Measurements from ENCODE around the gene KRT77.
A peak's percentile ranks its signal among the peaks of the same experiment; 100 is the strongest.

Gene KRT77

GRCh38 chr12:52691076-52691840, 12.1 kb downstream of the KRT77 start:
- peak; percentile 10 for DNase-seq

GRCh38 chr12:52690351-52691075, 12.8 kb downstream of the KRT77 start:
- no peak for DNase-seq

GRCh38 chr12:52689936-52690335, 13.4 kb downstream of the KRT77 start:
- no peak for DNase-seq

- DNase-seq, result no peak
Observed at GRCh38 chr12:52689239-52689638, 14.1 kb downstream of the KRT77 start.

- no peak for DNase-seq
Observed at GRCh38 chr12:52688481-52688880, 14.8 kb downstream of the KRT77 start.

- no peak for DNase-seq
Observed at GRCh38 chr12:52687497-52688385, 15.6 kb downstream of the KRT77 start.

- no peak for DNase-seq
Observed at GRCh38 chr12:52686756-52687487, 16.4 kb downstream of the KRT77 start.

GRCh38 chr12:52686063-52686462, 17.3 kb downstream of the KRT77 start:
- no peak for DNase-seq

- no peak for DNase-seq
Observed at GRCh38 chr12:52685406-52685890, 17.9 kb downstream of the KRT77 start.

- no peak for DNase-seq
Observed at GRCh38 chr12:52684431-52684830, 18.9 kb downstream of the KRT77 start.

- no peak for DNase-seq
Observed at GRCh38 chr12:52683575-52684300, 19.6 kb downstream of the KRT77 start.

GRCh38 chr12:52682938-52683574, 20.3 kb downstream of the KRT77 start:
- DNase-seq, result no peak

GRCh38 chr12:52682381-52682660, 21.0 kb downstream of the KRT77 start:
- DNase-seq, result no peak

- DNase-seq, result no peak
Observed at GRCh38 chr12:52681526-52682380, 21.6 kb downstream of the KRT77 start.

- no peak for DNase-seq
Observed at GRCh38 chr12:52680363-52680762, 23.0 kb downstream of the KRT77 start, which contains the start of gene KRT1. Gene KRT1 (minus strand): TSS chr12:52680407. CDS start chr12:52680348, 59 bp downstream.

- no peak for DNase-seq
Observed at GRCh38 chr12:52679875-52680274, 23.4 kb downstream of the KRT77 start.

- DNase-seq, result no peak
Observed at GRCh38 chr12:52677671-52678070, 25.7 kb downstream of the KRT77 start.

- DNase-seq, result no peak
Observed at GRCh38 chr12:52677126-52677525, 26.2 kb downstream of the KRT77 start.

- DNase-seq, result no peak
Observed at GRCh38 chr12:52676163-52676562, 27.2 kb downstream of the KRT77 start.

- no peak for DNase-seq
Observed at GRCh38 chr12:52675301-52675701, 28.0 kb downstream of the KRT77 start.

- DNase-seq, result no peak
Observed at GRCh38 chr12:52674433-52674775, 28.9 kb downstream of the KRT77 start.
